NCI-H1694 (cell line): ENCODE measurements around the gene DOCK1.
"Not testable (repeated sequence)": the region's sequence is repeated elsewhere in the genome, so short reads cannot be mapped to it uniquely, and the experiment has no call there.

Source experiments
- DNase-seq: peaks from one replicate; lab custom pipeline; 2025; lab: John Stamatoyannopoulos, UW

Gene DOCK1

DNA sequence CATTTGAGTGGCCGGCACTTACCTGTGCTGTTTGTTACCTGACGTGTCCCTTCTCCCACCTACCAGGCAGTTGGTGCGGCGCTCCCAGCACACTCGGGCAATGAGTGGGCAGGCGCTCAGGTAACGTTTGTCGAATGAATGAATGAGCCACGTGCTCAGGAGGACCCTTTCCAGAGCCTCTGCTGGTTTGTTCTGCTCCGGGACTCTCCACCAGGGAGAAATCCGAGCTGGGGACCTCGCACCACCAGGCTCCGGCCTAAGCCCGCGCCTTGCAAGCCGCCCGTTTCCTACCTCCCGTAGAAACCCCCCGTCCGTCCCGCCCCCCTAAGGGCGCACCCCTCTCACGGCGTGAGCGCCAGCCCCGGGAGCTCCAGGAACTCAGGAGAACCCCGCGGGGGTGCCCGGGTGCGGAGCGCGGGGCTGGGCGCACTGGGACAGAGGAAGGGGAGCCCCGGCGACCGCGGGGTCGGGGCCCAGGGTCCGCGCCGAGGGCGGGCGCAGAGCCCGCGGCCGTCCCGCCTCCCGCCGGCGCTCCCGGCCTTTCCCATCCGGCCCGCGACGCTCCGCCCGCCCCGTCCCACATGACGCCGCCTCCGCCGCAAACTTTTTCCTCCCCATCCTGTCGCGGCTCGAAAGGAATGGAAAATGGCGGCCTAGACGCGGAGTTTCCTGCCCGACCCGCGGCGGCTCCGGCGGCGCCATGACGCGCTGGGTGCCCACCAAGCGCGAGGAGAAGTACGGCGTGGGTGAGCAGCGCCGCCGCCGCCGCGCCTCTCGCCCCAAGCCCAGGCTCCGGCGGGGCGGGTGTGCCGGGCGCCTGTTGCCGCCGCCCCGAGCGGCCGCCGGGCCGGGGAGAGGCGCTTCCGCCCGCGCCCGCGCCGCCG, at the start of gene DOCK1:
TSS of gene DOCK1 (plus strand) at position 611 of the 884 bp plus-strand sequence. CDS start at position 701, 90 bp downstream.
- no peak for DNase-seq

DNA sequence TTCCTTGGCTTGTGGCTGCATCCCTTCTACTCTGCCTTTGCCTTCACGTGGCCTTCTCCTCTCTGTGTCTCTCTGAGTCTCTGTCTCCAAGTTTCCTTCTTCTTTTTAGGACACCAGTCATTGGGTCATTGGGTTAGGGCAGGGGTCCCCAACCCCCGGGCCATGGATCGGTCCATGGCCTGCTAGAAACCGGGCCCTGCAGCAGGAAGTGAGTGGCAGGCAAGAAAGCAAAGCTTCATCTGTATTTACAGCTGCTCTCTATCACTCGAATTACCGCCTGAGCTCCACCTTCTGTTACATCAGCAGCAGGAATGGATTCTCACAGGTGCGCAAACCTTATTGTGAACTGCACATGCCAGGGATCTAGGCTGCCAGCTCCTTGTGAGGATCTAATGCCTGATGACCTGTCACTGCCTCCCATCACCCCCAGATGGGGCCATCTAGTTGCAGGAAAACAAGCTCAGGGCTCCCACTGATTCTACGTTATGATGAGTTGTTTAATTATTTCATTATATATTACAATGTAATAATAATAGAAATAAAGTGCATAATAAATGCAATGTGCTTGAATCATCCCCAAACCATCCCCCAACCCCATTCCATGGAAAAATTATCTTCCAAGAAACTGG, 47.9 kb upstream of the DOCK1 start:
- DNase-seq, result no peak

DNA sequence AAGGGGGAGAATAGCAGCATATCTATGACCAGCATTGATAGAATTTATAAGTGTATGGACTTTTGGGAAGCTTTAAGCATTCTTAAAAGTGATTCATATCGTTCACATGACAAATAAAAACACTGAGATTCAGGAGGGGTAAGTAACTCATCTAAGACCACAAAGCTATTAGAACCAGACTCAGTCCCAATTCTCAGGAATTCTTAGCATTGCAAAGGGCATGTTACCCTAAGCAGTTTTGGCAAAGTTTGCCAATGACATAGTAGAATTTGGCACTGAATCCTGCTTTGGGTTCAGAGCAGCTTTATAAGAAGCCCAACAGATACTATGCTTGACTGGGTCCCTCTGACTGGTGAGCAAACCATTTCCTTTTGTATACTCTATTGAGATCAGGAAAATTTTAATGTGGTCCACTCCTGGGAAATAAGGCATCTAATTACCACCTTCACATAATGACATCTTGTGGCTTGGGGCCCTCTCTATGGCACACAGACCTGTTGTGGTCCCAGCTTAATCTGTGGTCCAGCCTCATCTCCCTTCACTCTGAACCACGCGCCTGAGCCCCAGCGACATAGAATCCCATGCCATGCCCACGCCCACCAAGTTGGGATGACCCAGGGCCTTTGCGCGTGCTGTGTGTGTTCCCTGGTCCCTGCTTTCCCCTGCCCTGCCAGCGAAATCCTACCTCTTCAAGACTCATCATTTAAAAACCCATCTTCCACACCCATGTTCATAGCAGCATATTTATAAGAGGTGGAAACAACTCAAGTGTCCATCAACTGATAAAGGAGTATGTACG, 37.5 kb upstream of the DOCK1 start:
- no peak for DNase-seq

DNA sequence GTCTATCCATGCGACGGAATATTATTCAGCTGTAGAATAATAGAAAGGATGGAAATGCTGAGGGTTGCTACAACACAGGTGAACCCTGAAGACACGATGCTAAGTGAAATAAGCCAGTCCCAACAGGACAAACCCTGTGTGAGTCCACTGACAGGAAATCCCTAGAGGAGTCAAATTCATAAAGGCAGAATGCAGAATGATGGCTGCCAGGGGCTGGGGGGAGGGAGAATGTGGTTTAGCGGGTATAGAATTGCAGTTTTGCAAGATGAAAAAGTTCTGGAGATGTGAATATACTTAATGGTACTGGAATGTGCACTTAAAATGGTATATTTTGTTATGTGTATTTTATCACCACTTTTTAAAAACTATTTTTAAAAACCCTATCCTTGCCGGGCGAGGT, 36.9 kb upstream of the DOCK1 start:
- DNase-seq, result no peak

DNA sequence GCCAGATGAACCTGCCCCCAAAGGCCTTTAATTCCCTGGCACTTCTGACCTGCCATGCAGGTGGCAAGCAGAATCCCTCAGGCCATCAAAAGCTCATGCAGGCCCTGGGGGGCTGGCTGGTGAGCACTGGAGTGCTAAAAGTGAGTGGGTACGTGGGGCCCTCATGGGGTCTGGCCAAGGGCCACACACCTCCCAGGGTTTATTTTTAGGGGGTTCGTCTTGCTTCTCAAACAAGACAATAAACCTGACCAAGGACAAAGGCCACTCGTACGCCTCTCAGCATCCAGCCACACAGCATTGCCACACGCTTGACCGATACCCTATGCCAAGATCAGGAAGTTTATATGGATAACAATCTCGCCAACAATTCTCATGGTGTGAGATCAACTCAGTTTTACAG, 33.1 kb upstream of the DOCK1 start:
- no peak for DNase-seq

DNA sequence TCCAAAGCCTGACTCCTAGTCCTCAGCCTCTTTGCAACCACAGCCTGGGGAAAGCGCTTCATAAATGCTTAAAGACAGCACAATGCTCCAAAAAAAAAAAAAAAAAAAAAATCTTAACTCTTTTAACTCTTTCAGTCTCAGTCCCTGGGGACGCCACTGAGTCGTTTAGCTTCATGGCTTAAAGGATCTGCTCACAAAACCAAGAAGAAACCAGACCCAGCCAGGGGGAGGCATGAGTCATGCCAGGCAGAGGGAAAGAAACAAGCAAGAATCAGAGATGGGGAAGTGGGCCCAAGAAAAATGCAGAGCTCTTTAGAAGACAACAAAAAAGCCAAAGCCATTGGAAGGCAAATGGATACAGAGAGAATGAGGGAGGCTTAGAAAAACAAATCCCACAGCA, 32.5 kb upstream of the DOCK1 start:
- DNase-seq, result no peak

DNA sequence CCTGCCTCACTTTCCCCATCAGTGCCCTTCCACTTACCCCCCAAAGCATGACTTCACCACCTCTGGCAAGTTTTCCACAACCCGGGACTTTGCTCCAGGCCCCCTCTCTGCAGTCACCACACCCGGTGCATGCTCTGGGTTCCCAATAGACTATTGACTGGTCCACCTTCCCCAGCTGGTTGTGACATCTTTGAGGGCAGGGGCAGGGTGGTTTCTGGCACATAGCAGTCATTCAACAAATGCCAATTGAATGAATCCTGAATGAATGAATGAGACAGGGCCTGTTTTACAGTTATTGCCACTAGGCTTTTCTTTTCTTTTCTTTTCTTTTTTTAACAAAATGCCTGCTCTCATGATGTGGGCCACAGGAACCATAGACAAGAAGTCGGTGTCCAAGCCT, 28.8 kb upstream of the DOCK1 start:
- no peak for DNase-seq

DNA sequence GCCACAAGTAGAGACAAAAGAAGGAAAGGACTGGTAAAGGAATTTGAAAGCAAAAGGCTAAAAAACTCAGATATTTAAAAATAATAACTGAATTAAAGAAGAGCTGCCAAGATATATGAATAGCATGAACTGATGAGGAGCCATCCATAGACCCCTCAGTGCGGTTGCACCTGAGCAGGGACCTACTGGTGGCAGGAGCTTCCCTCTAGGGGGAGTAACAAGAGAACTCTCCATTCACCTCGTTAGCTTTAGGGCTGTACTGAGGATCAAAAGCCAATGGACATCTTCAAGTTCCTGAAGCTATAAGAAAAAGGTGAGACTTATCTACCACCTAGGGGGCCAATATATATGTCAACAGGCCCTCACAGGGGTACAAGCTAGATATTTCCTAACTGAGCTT, 27.8 kb upstream of the DOCK1 start:
- no peak for DNase-seq

DNA sequence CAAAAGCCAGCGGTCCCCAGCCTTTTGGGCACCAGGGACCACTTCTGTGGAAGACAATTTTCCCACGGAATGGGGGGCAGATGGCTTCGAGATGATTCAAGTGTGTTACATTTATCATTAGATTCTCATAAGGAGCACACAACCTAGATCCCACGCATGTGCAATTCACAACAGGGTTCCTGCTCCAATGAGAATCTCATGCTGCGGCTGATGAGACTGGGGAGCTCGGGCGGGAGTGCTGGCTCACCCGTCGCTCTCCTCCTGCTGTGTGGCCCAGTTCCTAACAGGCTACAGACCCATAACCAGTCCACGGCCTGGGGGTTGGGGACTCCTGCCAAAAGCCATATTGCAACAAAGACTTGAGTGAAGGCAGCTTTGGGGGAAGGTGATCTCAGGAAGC, 26.6 kb upstream of the DOCK1 start:
- no peak for DNase-seq

DNA sequence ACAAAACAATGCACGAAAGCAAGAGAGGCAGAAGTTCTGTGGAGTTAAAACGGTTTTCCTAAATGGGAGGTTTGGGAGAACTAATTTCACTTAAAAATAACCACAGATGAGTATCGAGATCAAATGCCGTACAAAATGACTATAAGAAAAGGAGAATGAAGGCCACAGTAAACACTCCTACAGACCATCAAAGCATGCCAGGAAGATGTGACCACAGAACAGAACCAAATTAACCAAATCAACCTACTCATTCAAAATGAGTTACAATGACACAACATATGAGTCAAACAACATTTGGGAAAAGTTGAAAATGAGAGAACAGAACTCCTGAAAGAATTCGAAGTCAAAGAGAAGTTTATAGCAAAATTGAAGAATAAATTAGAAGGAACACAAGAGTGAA, 24.3 kb upstream of the DOCK1 start:
- no peak for DNase-seq

DNA sequence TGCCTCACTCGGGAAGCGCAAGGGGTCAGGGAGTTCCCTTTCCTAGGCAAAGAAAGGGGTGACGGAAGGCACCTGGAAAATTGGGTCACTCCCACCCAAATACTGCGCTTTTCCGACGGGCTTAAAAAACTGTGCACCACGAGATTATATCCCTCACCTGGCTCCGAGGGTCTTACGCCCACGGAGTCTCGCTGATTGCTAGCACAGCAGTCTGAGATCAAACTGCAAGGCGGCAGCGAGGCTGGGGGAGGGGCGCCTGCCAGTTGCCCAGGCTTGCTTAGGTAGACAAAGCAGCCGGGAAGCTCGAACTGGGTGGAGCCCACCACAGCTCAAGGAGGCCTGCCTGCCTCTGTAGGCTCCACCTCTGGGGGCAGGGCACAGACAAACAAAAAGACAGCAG, 23.2 kb upstream of the DOCK1 start:
- not testable (repeated sequence) for DNase-seq

DNA sequence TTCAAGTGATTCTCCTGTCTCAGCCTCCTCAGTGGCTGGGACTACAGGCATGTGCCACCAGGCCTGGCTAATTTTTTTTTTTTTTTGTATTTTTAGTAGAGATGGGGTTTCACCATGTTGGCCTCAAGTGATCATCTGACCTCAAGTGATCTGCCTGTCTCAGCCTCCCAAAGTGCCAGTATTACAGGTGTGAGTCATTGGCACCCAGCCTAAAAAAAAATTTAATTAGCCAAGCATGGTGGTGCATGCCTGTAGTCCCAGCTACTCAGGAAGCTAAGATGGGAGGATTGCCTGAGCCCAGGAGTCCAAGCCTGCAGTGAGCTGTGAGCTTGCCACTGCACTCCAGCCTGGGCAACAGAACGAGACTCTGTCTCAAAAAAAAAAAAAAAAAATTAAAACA, 16.8 kb upstream of the DOCK1 start:
- DNase-seq, result not testable (repeated sequence)

DNA sequence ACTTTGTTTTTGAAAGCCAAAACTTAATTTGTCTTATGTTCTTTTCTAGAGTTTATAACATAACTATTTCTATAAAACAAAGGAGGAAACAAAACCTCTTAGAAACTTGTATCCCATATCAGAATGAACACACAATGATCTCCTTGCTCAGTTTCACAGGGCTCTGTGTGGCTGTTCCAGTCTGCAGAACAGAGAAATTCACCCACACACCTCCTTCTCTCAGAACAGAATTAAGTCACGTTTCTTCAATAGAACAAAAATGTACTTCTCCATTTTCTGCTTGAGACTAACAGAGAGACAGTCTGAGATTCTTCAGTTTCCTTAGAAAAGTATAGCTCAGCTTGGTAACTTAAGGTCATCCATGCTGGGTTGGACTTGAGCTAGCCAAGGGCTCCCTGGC, 15.8 kb upstream of the DOCK1 start:
- no peak for DNase-seq

DNA sequence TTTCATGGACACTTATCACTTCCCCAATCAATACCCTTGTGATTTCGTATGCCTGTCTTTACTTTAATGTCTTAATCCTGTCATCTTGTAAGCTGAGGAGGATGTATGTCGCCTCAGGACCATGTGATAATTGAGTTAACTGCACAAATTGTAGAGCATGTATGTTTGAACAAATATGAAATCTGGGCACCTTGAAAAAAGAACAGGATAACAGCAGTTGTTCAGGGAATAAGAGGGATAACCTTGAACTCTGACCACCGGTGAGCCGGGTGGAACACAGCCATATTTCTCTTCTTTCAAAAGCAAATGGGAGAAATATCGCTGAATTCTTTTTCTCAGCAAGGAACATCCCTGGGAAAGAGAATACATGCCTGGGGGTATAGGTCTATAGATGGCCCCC, 14.4 kb upstream of the DOCK1 start:
- DNase-seq, result not testable (repeated sequence)

DNA sequence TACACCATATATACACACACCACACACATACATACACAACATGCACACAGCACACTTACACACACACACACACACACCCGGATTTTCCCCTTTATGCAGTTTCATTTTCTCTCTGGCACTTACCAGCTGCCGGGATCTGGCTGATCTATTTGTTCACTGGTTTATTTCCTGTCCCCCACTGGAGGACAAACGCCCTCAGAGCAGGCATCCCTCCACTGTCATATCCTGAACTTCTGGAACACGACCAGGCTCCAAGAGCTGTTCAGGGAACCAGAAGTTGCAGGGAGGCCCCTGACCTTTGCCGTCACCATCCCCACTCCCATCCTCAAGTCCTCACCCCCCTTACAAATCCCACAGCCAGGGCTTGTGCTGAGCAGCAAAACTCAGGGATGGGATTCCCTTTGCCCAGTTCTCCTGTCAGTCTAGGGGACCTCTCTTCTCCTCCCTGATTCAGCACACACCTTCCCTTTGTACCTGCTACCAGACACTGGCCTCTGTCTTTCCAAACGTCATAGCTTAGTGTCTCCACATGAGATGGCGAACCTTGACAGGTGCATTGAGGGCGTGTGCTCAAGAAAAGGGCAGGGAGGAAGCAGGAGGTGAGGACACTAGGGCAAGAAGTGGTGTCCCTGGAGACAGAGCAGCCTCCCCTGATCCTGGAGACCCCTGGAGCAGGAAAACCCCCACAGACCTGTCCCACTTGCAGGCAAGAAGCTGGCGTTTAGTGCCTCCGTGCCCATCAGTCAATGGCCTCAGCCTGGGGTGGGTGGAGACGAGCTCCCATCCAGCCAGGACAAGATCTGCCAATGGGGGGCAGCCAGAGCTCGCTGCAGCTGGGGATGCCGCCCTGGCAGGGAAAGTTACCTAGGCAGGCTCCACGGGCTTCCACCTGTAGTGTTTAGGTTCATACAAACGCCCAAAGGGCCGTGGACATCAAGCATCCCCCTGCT, 12.7 kb upstream of the DOCK1 start:
- no peak for DNase-seq

DNA sequence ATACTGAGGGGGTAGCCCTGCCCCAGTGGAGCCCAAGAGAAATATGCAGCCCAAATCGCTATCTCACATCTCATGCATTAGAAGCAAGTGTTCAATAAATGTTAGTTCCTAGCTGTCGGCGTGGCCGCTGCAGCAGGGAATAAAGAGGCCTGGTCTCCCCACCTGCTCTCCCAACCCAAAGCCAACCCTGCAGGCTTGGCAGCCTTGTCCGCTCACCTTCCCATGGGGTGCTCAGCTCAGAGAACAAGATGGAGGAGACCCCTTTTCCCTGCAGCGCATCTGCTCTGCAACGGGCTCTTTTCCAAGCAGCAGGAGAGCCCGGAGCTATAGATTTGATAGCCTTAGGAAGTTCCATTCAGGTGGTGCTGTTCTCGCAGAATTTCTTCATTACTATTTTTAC, 12.0 kb upstream of the DOCK1 start:
- DNase-seq, result no peak

DNA sequence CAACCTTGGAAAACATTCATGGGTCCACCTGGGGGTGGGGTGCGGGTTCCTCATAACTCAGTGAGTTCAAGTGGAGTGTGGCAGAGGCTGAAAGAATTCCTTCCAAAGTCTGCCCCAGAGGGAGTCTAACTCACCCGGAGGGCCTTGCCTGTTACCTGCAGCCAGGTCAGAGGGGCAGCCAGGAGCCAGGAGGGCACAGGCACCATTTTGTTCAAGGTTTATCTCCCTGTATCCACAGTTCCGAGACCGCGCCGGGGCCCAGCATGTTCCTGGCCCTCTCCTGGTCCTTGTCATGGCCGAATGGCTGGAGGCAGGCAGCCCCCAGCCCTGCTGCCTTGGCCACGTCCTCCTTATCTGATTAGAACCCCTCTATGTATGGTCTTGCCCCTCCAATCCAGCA, 11.4 kb upstream of the DOCK1 start:
- DNase-seq, result no peak

DNA sequence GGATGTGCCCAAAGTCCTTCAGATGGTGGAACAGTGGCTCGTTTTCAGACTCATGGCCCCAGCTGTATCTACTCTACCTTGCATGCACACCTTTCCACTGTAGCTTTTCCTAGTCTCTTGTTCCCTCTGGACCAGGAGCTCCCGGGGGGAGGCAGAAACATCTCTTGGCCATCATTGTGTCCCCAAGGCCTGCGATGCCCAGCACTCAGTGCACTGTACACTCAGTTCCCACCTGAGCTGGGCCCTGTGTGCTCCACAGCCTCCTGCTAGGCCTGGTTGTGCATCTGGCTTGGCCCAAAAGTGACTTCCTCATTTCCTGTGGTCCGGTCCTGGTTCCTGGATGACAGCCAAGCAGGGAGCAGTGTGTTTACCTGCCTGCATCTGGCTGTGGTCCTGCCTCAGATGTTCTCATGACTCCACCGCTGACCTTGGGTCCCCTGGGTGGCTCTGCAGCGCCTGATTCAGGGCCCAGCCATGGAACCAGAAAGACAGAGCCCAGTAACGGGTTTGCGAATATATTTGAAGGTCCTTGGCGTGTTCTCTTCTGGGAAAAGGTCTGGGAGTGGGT, 9.9 kb upstream of the DOCK1 start:
- DNase-seq, result no peak

DNA sequence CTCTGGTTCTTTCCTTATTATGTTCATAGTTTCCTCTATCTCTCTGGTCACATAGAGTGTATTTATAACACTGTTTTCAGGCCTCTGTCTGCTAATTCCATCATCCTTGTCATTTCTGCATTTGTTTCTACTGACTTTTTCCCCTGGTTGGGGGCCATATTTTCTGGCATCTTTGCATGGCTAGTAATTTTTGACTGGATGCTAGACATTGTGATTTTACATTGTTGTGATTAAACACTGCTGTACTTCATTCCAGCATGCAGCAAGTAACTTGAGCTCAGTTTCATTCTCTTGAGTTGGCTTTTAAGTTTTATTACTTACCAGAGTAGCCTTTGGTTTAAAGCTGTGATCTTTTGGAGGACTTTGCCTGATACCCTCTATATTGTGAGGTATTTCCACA, 6.8 kb upstream of the DOCK1 start:
- no peak for DNase-seq

DNA sequence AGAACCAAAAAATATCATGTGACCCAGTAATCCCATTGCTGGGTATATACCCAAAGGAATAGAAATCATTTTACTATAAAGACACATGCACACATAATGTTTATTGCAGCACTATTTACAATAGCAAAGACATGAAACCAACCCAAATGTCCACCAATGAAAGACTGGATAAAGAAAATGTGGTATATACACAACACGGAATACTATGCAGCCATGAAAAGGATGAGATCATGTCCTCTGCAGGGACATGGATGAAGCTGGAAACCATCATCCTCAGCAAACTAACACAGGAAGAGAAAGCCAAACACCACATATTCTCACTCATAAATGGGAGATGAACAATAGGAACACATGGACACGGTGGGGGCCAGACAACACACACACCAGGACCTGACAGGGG, 5.7 kb upstream of the DOCK1 start:
- not testable (repeated sequence) for DNase-seq

DNA sequence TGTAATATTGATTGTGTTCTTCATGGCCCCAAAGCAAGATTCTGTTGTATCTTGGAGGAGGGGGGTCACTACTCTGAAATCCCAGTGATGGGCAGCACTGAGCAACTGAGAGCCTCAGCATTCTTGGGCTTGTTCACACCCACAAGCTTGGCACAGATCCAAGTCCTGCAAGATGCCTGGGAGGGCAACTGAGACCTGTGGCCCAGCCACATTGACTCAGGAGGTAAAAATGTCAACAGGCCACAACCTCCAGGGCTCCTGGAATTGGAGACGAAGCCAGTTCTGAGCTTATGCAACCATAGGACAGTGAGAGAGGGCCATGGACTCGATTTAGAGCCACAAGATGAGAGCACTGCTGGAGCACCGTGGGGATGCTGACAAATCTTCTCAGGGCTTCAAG, 3.1 kb upstream of the DOCK1 start:
- DNase-seq, result no peak
